ENCODE results near the gene IQSEC3.

The IQSEC3 gene

GRCh38 chr12:152440-152839, 85.9 kb downstream of the IQSEC3 start:
- no peaks in the 10 kb centered on the region for H3K36me3 ChIP-seq (ENCODE audit: control insufficient read depth in 2 of 2, insufficient read depth in 1 of 2, low read length in 2 of 2)
- no peak overlapping the region for H3K27ac ChIP-seq (ENCODE audit: extremely low read depth, low read depth, low read length)
- CTCF ChIA-PET: interaction anchor here (0.6 to 2.8 kb wide), 18 partner anchors 10 to 73 kb away, joined by 3 to 20 read pairs (median 4); no protein-coding TSS in a partner anchor
- H3K4me1 ChIP-seq (ENCODE audit: control insufficient read depth, insufficient read depth, low read length): no peaks in the 10 kb centered on the region
- no peak overlapping the region for H3K4me3 ChIP-seq (ENCODE audit: low read depth, low read length)
- POLR2A ChIA-PET: no interaction called here
- TF ChIP-seq ZBTB21 (tag by site-specific recombination; IDR thresholded peaks at IDR 0.05) (peak; percentile 47; the same call in 1 of the 2 replicates), ZNF629 (tag by site-specific recombination; IDR thresholded peaks at IDR 0.05) (peak; percentile 70), ZNF768 (tag by site-specific recombination; IDR thresholded peaks at IDR 0.05) (no peak), ZNF24 (tag by site-specific recombination; IDR thresholded peaks at IDR 0.05) (0 out of 2 replicates have a peak, but pooled peaks have one; percentile 28), ZBTB49 (tag by site-specific recombination; IDR thresholded peaks at IDR 0.05; ENCODE audit: low read depth) (no peak), GLIS2 (tag by site-specific recombination; IDR thresholded peaks at IDR 0.05) (peak; percentile 25), ZBTB48 (tag by site-specific recombination; IDR thresholded peaks at IDR 0.05) (peak; percentile 64; the same call in 1 of the 2 replicates)
- TF ChIP-seq, protein P1, sequence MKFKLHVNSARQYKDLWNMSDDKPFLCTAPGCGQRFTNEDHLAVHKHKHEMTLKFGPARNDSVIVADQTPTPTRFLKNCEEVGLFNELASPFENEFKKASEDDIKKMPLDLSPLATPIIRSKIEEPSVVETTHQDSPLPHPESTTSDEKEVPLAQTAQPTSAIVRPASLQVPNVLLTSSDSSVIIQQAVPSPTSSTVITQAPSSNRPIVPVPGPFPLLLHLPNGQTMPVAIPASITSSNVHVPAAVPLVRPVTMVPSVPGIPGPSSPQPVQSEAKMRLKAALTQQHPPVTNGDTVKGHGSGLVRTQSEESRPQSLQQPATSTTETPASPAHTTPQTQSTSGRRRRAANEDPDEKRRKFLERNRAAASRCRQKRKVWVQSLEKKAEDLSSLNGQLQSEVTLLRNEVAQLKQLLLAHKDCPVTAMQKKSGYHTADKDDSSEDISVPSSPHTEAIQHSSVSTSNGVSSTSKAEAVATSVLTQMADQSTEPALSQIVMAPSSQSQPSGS (tag by site-specific recombination; IDR thresholded peaks at IDR 0.05; ENCODE audit: low read depth): peak; percentile 77
- H3K9me3 ChIP-seq (ENCODE audit: control insufficient read depth, insufficient read depth, low read depth, low read length): no peaks in the 10 kb centered on the region

DNA sequence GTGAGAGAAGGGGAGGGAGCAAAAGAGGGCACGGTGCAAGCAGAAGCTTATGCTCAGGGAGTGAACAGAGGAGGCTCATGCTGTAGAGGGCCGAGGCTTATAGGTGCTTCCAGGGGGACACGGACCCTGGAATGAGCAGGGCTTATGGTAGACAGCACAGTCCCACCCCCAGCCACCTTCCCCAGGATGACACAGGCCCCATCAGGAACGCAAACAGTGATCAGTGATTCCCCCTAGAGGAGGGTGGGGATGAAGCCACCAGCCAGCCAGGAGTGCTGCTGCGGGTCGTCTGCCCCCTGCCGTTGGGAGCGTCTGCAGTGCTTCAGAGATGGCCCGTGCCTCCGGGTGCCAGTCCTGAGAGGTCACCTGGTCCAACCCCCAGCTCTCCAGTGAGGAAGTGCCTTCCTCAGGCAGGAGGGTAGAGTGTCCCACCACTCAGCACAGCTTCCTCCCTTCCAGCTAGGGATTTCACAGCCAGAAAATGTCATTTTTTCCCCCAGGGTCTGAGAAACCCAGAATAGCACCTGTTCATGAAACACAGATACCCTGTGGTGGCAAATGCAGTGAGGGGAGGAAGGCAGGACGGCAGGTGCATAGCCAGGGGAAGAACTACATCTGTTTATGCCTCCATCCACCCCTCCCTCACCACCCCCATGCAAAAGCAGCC, 86.6 kb downstream of the IQSEC3 start:
- Histone ChIP-seq H3K4me3 (ENCODE audit: low read depth, low read length) (no peak overlapping the region), H3K36me3 (ENCODE audit: control insufficient read depth in 2 of 2, insufficient read depth in 1 of 2, low read length in 2 of 2) (no peaks in the 10 kb centered on the region), H3K27ac (ENCODE audit: extremely low read depth, low read depth, low read length) (no peak overlapping the region), H3K9me3 (ENCODE audit: control insufficient read depth, insufficient read depth, low read depth, low read length) (no peaks in the 10 kb centered on the region), H3K4me1 (ENCODE audit: control insufficient read depth, insufficient read depth, low read length) (no peaks in the 10 kb centered on the region)
- ChIA-PET POLR2A (no interaction called here), CTCF (interaction anchor here (0.6 to 2.8 kb wide), 19 partner anchors 9 to 73 kb away, joined by 3 to 20 read pairs (median 4); no protein-coding TSS in a partner anchor)
- TF ChIP-seq, protein P2, sequence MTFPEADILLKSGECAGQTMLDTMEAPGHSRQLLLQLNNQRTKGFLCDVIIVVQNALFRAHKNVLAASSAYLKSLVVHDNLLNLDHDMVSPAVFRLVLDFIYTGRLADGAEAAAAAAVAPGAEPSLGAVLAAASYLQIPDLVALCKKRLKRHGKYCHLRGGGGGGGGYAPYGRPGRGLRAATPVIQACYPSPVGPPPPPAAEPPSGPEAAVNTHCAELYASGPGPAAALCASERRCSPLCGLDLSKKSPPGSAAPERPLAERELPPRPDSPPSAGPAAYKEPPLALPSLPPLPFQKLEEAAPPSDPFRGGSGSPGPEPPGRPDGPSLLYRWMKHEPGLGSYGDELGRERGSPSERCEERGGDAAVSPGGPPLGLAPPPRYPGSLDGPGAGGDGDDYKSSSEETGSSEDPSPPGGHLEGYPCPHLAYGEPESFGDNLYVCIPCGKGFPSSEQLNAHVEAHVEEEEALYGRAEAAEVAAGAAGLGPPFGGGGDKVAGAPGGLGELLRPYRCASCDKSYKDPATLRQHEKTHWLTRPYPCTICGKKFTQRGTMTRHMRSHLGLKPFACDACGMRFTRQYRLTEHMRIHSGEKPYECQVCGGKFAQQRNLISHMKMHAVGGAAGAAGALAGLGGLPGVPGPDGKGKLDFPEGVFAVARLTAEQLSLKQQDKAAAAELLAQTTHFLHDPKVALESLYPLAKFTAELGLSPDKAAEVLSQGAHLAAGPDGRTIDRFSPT (tag by site-specific recombination; IDR thresholded peaks at IDR 0.05): no peak
- TF ChIP-seq ZNF148 (tag by site-specific recombination; IDR thresholded peaks at IDR 0.05; ENCODE audit: borderline replicate concordance): no peak
- TF ChIP-seq ZNF354C (tag by site-specific recombination; IDR thresholded peaks at IDR 0.05; ENCODE audit: borderline replicate concordance, low read depth): no peak
- no peak for TF ChIP-seq KLF8 (tag by site-specific recombination; IDR thresholded peaks at IDR 0.05)
- TF ChIP-seq PRDM1 (tag by site-specific recombination; IDR thresholded peaks at IDR 0.05): no peak
- no peak for TF ChIP-seq PRDM4 (tag by site-specific recombination; IDR thresholded peaks at IDR 0.05)
- no peak for TF ChIP-seq ZNF704 (tag by site-specific recombination; IDR thresholded peaks at IDR 0.05)
- TF ChIP-seq ZNF202 (tag by site-specific recombination; IDR thresholded peaks at IDR 0.05; ENCODE audit: borderline replicate concordance): no peak
- 0 out of 2 replicates have a peak, but pooled peaks have one; percentile 14 for TF ChIP-seq ZNF10 (tag by site-specific recombination; IDR thresholded peaks at IDR 0.05)
- peak; percentile 77 for TF ChIP-seq GLIS2 (tag by site-specific recombination; IDR thresholded peaks at IDR 0.05)
- no peak for TF ChIP-seq ZBTB48 (tag by site-specific recombination; IDR thresholded peaks at IDR 0.05)
- TF ChIP-seq ZNF76 (tag by site-specific recombination; IDR thresholded peaks at IDR 0.05; ENCODE audit: borderline replicate concordance, low read depth): no peak
- TF ChIP-seq ZNF654 (tag by site-specific recombination; IDR thresholded peaks at IDR 0.05; ENCODE audit: low read depth): peak; percentile 55
- no peak for TF ChIP-seq ZNF837 (tag by site-specific recombination; IDR thresholded peaks at IDR 0.05)
- TF ChIP-seq ZNF843 (tag by site-specific recombination; IDR thresholded peaks at IDR 0.05): no peak
